Activated naive CD8-positive, alpha-beta T cell treated with anti-CD3 and anti-CD28 coated beads, Interleukin-2, amount 10 ng/mL, durations not matched to agents 7 days and 5 days (primary cell): Measurements from ENCODE around the gene SYPL1. TPM values are rescaled to one million over a fixed set of nuclear protein-coding genes. Genes with fewer than 3 reads are reported as not detected.

Source experiments
- ATAC-seq: fragments of 150-1000 bp; cut with Tn5 transposase; one replicate; pipeline ENCODE4 v1.10.0; 2021; ENCODE audit warnings: low read depth, moderate library complexity
- POLR2A ChIA-PET: fragments of 350-600 bp; sonication (Branson Sonifier 250); formaldehyde crosslinking; loops from one replicate; lab custom pipeline; 2021; ENCODE audit warnings: antibody characterized with exemption; lab: Charles Lee
- DNase-seq: peaks from one replicate; pipeline ENCODE4 v3.0.0; 2021
- H3K27ac Mint-ChIP-seq: one replicate; pipeline ENCODE4 v1.8.0; 2022; ENCODE audit warnings: mild to moderate bottlenecking, mixed read lengths
- H3K27me3 Mint-ChIP-seq: one replicate; pipeline ENCODE4 v1.8.0; 2022; ENCODE audit warnings: mild to moderate bottlenecking, moderate library complexity, mixed read lengths
- H3K36me3 Mint-ChIP-seq: one replicate; pipeline ENCODE4 v1.8.0; 2021; ENCODE audit warnings: mild to moderate bottlenecking, mixed read lengths
- H3K4me1 Mint-ChIP-seq: one replicate; pipeline ENCODE4 v1.8.0; 2021; ENCODE audit warnings: mixed read lengths
- H3K4me3 Mint-ChIP-seq: one replicate; pipeline ENCODE4 v1.8.0; 2022; ENCODE audit warnings: mild to moderate bottlenecking, moderate library complexity, mixed read lengths
- H3K9me3 Mint-ChIP-seq: one replicate; pipeline ENCODE4 v1.8.0; 2021; ENCODE audit warnings: mixed read lengths
- total RNA-seq, 2 experiments: library from RNA; stranded (reverse); gene quantifications; one replicate each; pipeline ENCODE4 v1.2.3, GENCODE V29; 2021

SYPL1 gene
- total RNA-seq, 2 experiments from 2014 or later = 52.2 to 56.5 TPM

GRCh38 chr7:106100863-106101629 lies 11.1 kb downstream of the SYPL1 start:
- H3K4me1 Mint-ChIP-seq = peaks cover 33% of the 10 kb centered on the region
- H3K27me3 Mint-ChIP-seq = no peaks in the 10 kb centered on the region
- H3K4me3 Mint-ChIP-seq = no peak overlapping the region
- DNase-seq (no peak), ATAC-seq (no peak)
- H3K36me3 Mint-ChIP-seq = peaks cover 34% of the 10 kb centered on the region
- POLR2A ChIA-PET = interaction anchor here (0.6 to 1.1 kb wide), 2 partner anchors 11 to 20 kb away, joined by 3 read pairs; partner anchors contain the start of gene SYPL1
- H3K27ac Mint-ChIP-seq = no peak overlapping the region
- H3K9me3 Mint-ChIP-seq = no peaks in the 10 kb centered on the region

- POLR2A ChIA-PET = no interaction called here
- Mint-ChIP-seq H3K27me3 (no peaks in the 10 kb centered on the region), H3K4me3 (no peak overlapping the region), H3K9me3 (no peaks in the 10 kb centered on the region), H3K27ac (no peak overlapping the region), H3K36me3 (peaks cover 31% of the 10 kb centered on the region), H3K4me1 (peaks cover 28% of the 10 kb centered on the region)
- DNase-seq = no peak
- ATAC-seq = no peak
These were observed 12.6 kb downstream of the SYPL1 start for GRCh38 chr7:106099539-106099938.

- Mint-ChIP-seq H3K4me1 (peaks cover 28% of the 10 kb centered on the region), H3K36me3 (peaks cover 29% of the 10 kb centered on the region), H3K27me3 (no peaks in the 10 kb centered on the region), H3K27ac (no peak overlapping the region), H3K9me3 (no peaks in the 10 kb centered on the region), H3K4me3 (no peak overlapping the region)
- ATAC-seq (no peak), DNase-seq (no peak)
- POLR2A ChIA-PET = no interaction called here
These were observed 13.2 kb downstream of the SYPL1 start for GRCh38 chr7:106098889-106099288.

GRCh38 chr7:106095634-106096033 lies 16.5 kb downstream of the SYPL1 start:
- POLR2A ChIA-PET = no interaction called here
- Mint-ChIP-seq H3K4me3 (no peak overlapping the region), H3K36me3 (peaks cover 33% of the 10 kb centered on the region), H3K27me3 (no peaks in the 10 kb centered on the region), H3K4me1 (peaks cover 17% of the 10 kb centered on the region), H3K9me3 (no peaks in the 10 kb centered on the region), H3K27ac (no peak overlapping the region)
- ATAC-seq = no peak
- no peak for DNase-seq

- H3K36me3 Mint-ChIP-seq = peaks cover 36% of the 10 kb centered on the region
- POLR2A ChIA-PET = no interaction called here
- ATAC-seq (no peak), DNase-seq (no peak)
- H3K4me3 Mint-ChIP-seq = no peak overlapping the region
- H3K27me3 Mint-ChIP-seq = no peaks in the 10 kb centered on the region
- H3K4me1 Mint-ChIP-seq = peaks cover 14% of the 10 kb centered on the region
- H3K9me3 Mint-ChIP-seq = no peaks in the 10 kb centered on the region
- H3K27ac Mint-ChIP-seq = no peak overlapping the region
These were observed 17.3 kb downstream of the SYPL1 start for GRCh38 chr7:106094780-106095179.

GRCh38 chr7:106092204-106092603 lies 19.9 kb downstream of the SYPL1 start:
- DNase-seq = no peak
- POLR2A ChIA-PET = no interaction called here

GRCh38 chr7:106089647-106090046 lies 22.5 kb downstream of the SYPL1 start:
- no peaks in the 10 kb centered on the region for H3K27me3 Mint-ChIP-seq
- H3K36me3 Mint-ChIP-seq = peaks cover 53% of the 10 kb centered on the region
- no peak overlapping the region for H3K27ac Mint-ChIP-seq
- ATAC-seq = no peak
- H3K4me1 Mint-ChIP-seq = peaks cover 5% of the 10 kb centered on the region
- POLR2A ChIA-PET = no interaction called here
- DNase-seq = no peak
- H3K9me3 Mint-ChIP-seq = no peaks in the 10 kb centered on the region
- no peak overlapping the region for H3K4me3 Mint-ChIP-seq

More at GRCh38 chr7:106092204-106092603, 19.9 kb downstream of the SYPL1 start:
- no peak overlapping the region for H3K27ac Mint-ChIP-seq
- no peaks in the 10 kb centered on the region for H3K9me3 Mint-ChIP-seq
- ATAC-seq = no peak
- H3K27me3 Mint-ChIP-seq = no peaks in the 10 kb centered on the region
- H3K4me3 Mint-ChIP-seq = no peak overlapping the region
- H3K36me3 Mint-ChIP-seq = peaks cover 46% of the 10 kb centered on the region
- peaks cover 5% of the 10 kb centered on the region for H3K4me1 Mint-ChIP-seq

- ATAC-seq (no peak), DNase-seq (no peak)
- POLR2A ChIA-PET = no interaction called here
- Mint-ChIP-seq H3K27me3 (no peaks in the 10 kb centered on the region), H3K27ac (no peak overlapping the region), H3K4me1 (peaks cover 7% of the 10 kb centered on the region), H3K36me3 (peaks cover 52% of the 10 kb centered on the region), H3K4me3 (no peak overlapping the region), H3K9me3 (no peaks in the 10 kb centered on the region)
These were observed 24.1 kb downstream of the SYPL1 start for GRCh38 chr7:106088014-106088413.

- no peaks in the 10 kb centered on the region for H3K9me3 Mint-ChIP-seq
- H3K4me1 Mint-ChIP-seq = peaks cover 3% of the 10 kb centered on the region
- peaks cover 39% of the 10 kb centered on the region for H3K36me3 Mint-ChIP-seq
- POLR2A ChIA-PET = interaction anchor here (1.0 kb wide), 1 partner anchor 14 kb away, joined by 4 read pairs; no protein-coding TSS in a partner anchor
- ATAC-seq (no peak), DNase-seq (no peak)
- no peaks in the 10 kb centered on the region for H3K27me3 Mint-ChIP-seq
- H3K27ac Mint-ChIP-seq = no peak overlapping the region
- no peak overlapping the region for H3K4me3 Mint-ChIP-seq
These were observed 26.1 kb downstream of the SYPL1 start for GRCh38 chr7:106086062-106086461.

- POLR2A ChIA-PET = interaction anchor here (1.0 kb wide), 1 partner anchor 13 kb away, joined by 4 read pairs; no protein-coding TSS in a partner anchor
- ATAC-seq (no peak), DNase-seq (no peak)
- Mint-ChIP-seq H3K4me1 (peaks cover 4% of the 10 kb centered on the region), H3K27ac (no peak overlapping the region), H3K36me3 (peaks cover 37% of the 10 kb centered on the region), H3K27me3 (no peaks in the 10 kb centered on the region), H3K9me3 (no peaks in the 10 kb centered on the region), H3K4me3 (no peak overlapping the region)
These were observed 27.1 kb downstream of the SYPL1 start for GRCh38 chr7:106085015-106085414.

- POLR2A ChIA-PET = no interaction called here
- H3K4me1 Mint-ChIP-seq = peaks cover 4% of the 10 kb centered on the region
- DNase-seq = no peak
- no peak for ATAC-seq
- no peaks in the 10 kb centered on the region for H3K27me3 Mint-ChIP-seq
- no peak overlapping the region for H3K27ac Mint-ChIP-seq
- H3K36me3 Mint-ChIP-seq = peaks cover 28% of the 10 kb centered on the region
- no peak overlapping the region for H3K4me3 Mint-ChIP-seq
- no peaks in the 10 kb centered on the region for H3K9me3 Mint-ChIP-seq
These were observed 28.4 kb downstream of the SYPL1 start for GRCh38 chr7:106083717-106084116.

- no peak overlapping the region for H3K27ac Mint-ChIP-seq
- DNase-seq (no peak), ATAC-seq (no peak)
- peaks cover 8% of the 10 kb centered on the region for H3K4me1 Mint-ChIP-seq
- no peaks in the 10 kb centered on the region for H3K9me3 Mint-ChIP-seq
- no peak overlapping the region for H3K4me3 Mint-ChIP-seq
- no peaks in the 10 kb centered on the region for H3K27me3 Mint-ChIP-seq
- POLR2A ChIA-PET = interaction anchor here (0.7 to 1.2 kb wide), 2 partner anchors 11 to 28 kb away, joined by 3 to 5 read pairs; no protein-coding TSS in a partner anchor
- peaks cover 19% of the 10 kb centered on the region for H3K36me3 Mint-ChIP-seq
These were observed 29.8 kb downstream of the SYPL1 start for GRCh38 chr7:106082087-106082854.

- H3K9me3 Mint-ChIP-seq = no peaks in the 10 kb centered on the region
- no peaks in the 10 kb centered on the region for H3K27me3 Mint-ChIP-seq
- H3K4me3 Mint-ChIP-seq = no peak overlapping the region
- peaks cover 15% of the 10 kb centered on the region for H3K4me1 Mint-ChIP-seq
- no peak overlapping the region for H3K27ac Mint-ChIP-seq
- DNase-seq = no peak
- POLR2A ChIA-PET = interaction anchor here (0.7 to 1.4 kb wide), 2 partner anchors 9 to 549 kb away, joined by 6 to 9 read pairs; no protein-coding TSS in a partner anchor
- no peak for ATAC-seq
- peaks cover 7% of the 10 kb centered on the region for H3K36me3 Mint-ChIP-seq
These were observed 31.7 kb downstream of the SYPL1 start for GRCh38 chr7:106080300-106080987.
